Spleen (tissue), 11 donors: Measurements from ENCODE around the gene UQCC2. TPM values are rescaled to one million over a fixed set of nuclear protein-coding genes. Genes with fewer than 3 reads are reported as not detected.

ENCODE experiments used
- DNase-seq: peaks from one replicate; pipeline ENCODE4 v3.0.0-alpha.2; 2020
- H3K27ac ChIP-seq, 8 donors: fragments of 200-600 bp; sonication (generic) in 7 of 8; 1 replicate in 4 of 8; 2 replicates in 4 of 8; pipeline versions ENCODE4 v1.5.0 to v1.8.0; 2016 to 2021; ENCODE audit warnings: inconsistent platforms in 4 of 8, mild to moderate bottlenecking in 4 of 8, moderate library complexity in 1 of 8
- H3K27me3 ChIP-seq, 7 donors: fragments of 200-600 bp; sonication (generic) in 6 of 7; replicated peaks in 1 of 7; 1 replicate in 4 of 7; 2 replicates in 3 of 7; pipeline versions ENCODE4 v1.5.0 to v1.8.0; 2016 to 2021; ENCODE audit warnings: inconsistent platforms in 3 of 7, mild to moderate bottlenecking in 1 of 7
- H3K36me3 ChIP-seq, 6 donors: fragments of 200-600 bp; sonication (generic) in 5 of 6; 1 replicate in 4 of 6; 2 replicates in 2 of 6; pipeline versions ENCODE4 v1.5.0 to v1.8.0; 2016 to 2021; ENCODE audit warnings: inconsistent platforms in 2 of 6
- H3K4me1 ChIP-seq, 6 donors: fragments of 200-600 bp; sonication (generic) in 5 of 6; 1 replicate in 3 of 6; 2 replicates in 3 of 6; pipeline versions ENCODE4 v1.5.0 to v1.8.0; 2016 to 2021; ENCODE audit warnings: inconsistent platforms in 3 of 6
- H3K4me3 ChIP-seq, 8 donors: fragments of 200-600 bp; sonication (generic) in 7 of 8; 1 replicate in 4 of 8; 2 replicates in 4 of 8; pipeline versions ENCODE4 v1.5.0 to v1.8.0; 2016 to 2021; ENCODE audit warnings: inconsistent platforms in 4 of 8, mild to moderate bottlenecking in 4 of 8, moderate library complexity in 2 of 8
- H3K9me3 ChIP-seq, 8 donors: fragments of 200-600 bp; sonication (generic) in 7 of 8; 1 replicate in 4 of 8; 2 replicates in 4 of 8; pipeline versions ENCODE4 v1.5.0 to v1.8.0; 2016 to 2021; ENCODE audit warnings: inconsistent platforms in 4 of 8
- POLR2A ChIP-seq, 3 donors: fragments of 450-650 bp; IDR thresholded peaks; one replicate each; pipeline ENCODE4 v1.5.1; 2017; ENCODE audit warnings: antibody characterized with exemption in 3 of 3, mild to moderate bottlenecking in 1 of 3
- POLR2AphosphoS5 ChIP-seq, 3 donors: sonication (generic); formaldehyde crosslinking; IDR thresholded peaks; one replicate each; pipeline ENCODE4 v1.5.1; 2017; ENCODE audit warnings: antibody characterized with exemption in 3 of 3
- WGBS, 5 donors: extraction: QIAGEN DNeasy Blood & Tissue Kit in 3 of 5; methylation state at CpG; one replicate each; pipeline versions ENCODE4 v1.1.5 to v1.1.7; 2013 to 2018; 5-methylcytosine and 5-hydroxymethylcytosine counted together
- intact Hi-C: fragments of 100-400 bp; cut with DNase I; formaldehyde crosslinking; loops from one replicate; pipeline ENCODE4 v1.15.0; 2023; ENCODE audit warnings: low total_unique reads
- polyA plus RNA-seq, 3 donors: library from polyadenylated mRNA; stranded (reverse); fragments of 200-250 nt; gene quantifications; one replicate each; pipeline ENCODE4 v1.2.1, GENCODE V29; 2013
- total RNA-seq, 7 donors: library from RNA; depleted of rRNA in 3 of 7; stranded (reverse); fragments of >200 nt in 3 of 7; fragmentation: NEBNext Ultra II Directional in 4 of 7; extraction: Animal tissue kit (Norgen Biotek cat#: 25700) in 4 of 7; gene quantifications; one replicate each; pipeline versions ENCODE4 v1.1.0 to v1.2.1, GENCODE V29; 2016 to 2021
- TF ChIP-seq, protein P1 (sequence below), 11 experiments: fragments of 200-600 bp in 7 of 11; fragments of 450-650 bp in 4 of 11; sonication (generic) in 4 of 11; IDR thresholded peaks in 8 of 11; conservative IDR thresholded peaks in 3 of 11; 1 replicate in 7 of 11; 2 replicates in 4 of 11; pipeline versions ENCODE4 v1.4.0 to v1.8.0; 2016 to 2021; ENCODE audit warnings: antibody characterized with exemption in 11 of 11, inconsistent platforms in 4 of 11, mild to moderate bottlenecking in 1 of 11
- donor health status: healthy with polysubstance abuse.
- donor health status: DM: no; HTN: no; CAD: no; lungs with moderate emphysema.
- donor health status: DM: no; HTN: no; CAD: no.
- donor health status: Bipolar disorder and iron deficiency.
- donor health status: healthy.
- donor health status: DM: no; HTN: no; CAD: no.
- donor health status: DM: yes; HTN: yes; CAD: no.

UQCC2 gene
- total and polyA plus RNA-seq, 10 donors, result 8.7 to 77.0 (median 34.1) TPM

- DNase-seq, result peak; percentile 37
- intact Hi-C loops, result no loop called here
- Histone ChIP-seq H3K4me3 (no peak overlapping the region), H3K27me3 (no peaks in the 10 kb centered on the region), H3K27ac (no peak overlapping the region), H3K9me3 (no peaks in the 10 kb centered on the region), H3K36me3 (peaks cover 0 to 8% (median 0%) of the 10 kb centered on the region in 6 donors), H3K4me1 (peaks cover 10 to 36% (median 23%) of the 10 kb centered on the region in 6 donors)
- TF ChIP-seq, protein P1, sequence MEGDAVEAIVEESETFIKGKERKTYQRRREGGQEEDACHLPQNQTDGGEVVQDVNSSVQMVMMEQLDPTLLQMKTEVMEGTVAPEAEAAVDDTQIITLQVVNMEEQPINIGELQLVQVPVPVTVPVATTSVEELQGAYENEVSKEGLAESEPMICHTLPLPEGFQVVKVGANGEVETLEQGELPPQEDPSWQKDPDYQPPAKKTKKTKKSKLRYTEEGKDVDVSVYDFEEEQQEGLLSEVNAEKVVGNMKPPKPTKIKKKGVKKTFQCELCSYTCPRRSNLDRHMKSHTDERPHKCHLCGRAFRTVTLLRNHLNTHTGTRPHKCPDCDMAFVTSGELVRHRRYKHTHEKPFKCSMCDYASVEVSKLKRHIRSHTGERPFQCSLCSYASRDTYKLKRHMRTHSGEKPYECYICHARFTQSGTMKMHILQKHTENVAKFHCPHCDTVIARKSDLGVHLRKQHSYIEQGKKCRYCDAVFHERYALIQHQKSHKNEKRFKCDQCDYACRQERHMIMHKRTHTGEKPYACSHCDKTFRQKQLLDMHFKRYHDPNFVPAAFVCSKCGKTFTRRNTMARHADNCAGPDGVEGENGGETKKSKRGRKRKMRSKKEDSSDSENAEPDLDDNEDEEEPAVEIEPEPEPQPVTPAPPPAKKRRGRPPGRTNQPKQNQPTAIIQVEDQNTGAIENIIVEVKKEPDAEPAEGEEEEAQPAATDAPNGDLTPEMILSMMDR (IDR thresholded peaks at IDR 0.05 in 8 of 11, conservative IDR thresholded peaks at IDR 0.05 in 3 of 11), result no peak
- no peak for TF ChIP-seq POLR2AphosphoS5 (IDR thresholded peaks at IDR 0.05)
- TF ChIP-seq POLR2A (IDR thresholded peaks at IDR 0.05), result no peak
- WGBS, 5 donors, result 48 to 84% (median 66%) methylated on average over 7 of the region's 7 CpGs
Observed at GRCh38 chr6:33714385-33715040, 3.0 kb upstream of the UQCC2 start.

DNA sequence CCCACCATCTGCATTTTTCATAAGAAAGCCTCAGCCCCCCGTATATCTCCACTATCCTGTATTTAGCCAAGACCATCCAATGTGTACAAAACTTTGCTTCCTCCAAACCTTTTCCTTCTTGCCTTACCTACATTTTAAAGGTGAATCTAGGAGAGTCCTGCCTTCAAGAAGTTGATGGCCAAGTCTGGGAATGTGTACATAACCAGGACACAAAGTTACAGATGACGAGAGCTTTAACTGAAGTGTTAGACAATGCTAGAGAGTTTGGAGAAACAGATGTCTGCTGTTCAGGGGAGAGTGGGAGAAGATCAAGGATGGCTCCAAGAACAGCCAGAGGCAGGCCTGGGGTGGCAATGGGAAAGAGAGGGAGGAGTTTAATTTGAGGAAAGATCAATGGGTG lies 2.3 kb upstream of the UQCC2 start:
- Histone ChIP-seq H3K27me3 (no peaks in the 10 kb centered on the region), H3K4me1 (peaks cover 10 to 43% (median 24%) of the 10 kb centered on the region in 6 donors), H3K27ac (no peak overlapping the region), H3K36me3 (peaks cover 0 to 15% (median under 1%) of the 10 kb centered on the region in 6 donors), H3K9me3 (no peaks in the 10 kb centered on the region), H3K4me3 (no peak overlapping the region)
- intact Hi-C loops, result no loop called here
- TF ChIP-seq, protein P1 (IDR thresholded peaks at IDR 0.05 in 8 of 11, conservative IDR thresholded peaks at IDR 0.05 in 3 of 11), result no peak
- TF ChIP-seq POLR2AphosphoS5 (IDR thresholded peaks at IDR 0.05), result no peak
- no peak for TF ChIP-seq POLR2A (IDR thresholded peaks at IDR 0.05)
- 71 to 95% (median 89%) methylated on average over 2 of the region's 2 CpGs for WGBS, 5 donors
- DNase-seq, result no peak

GRCh38 chr6:33712914-33713313 lies 1.4 kb upstream of the UQCC2 start:
- TF ChIP-seq POLR2AphosphoS5 (IDR thresholded peaks at IDR 0.05), result no peak
- TF ChIP-seq, protein P1 (IDR thresholded peaks at IDR 0.05 in 8 of 11, conservative IDR thresholded peaks at IDR 0.05 in 3 of 11), result no peak
- no peak for TF ChIP-seq POLR2A (IDR thresholded peaks at IDR 0.05)
- WGBS, 5 donors, result 67 to 87% (median 75%) methylated on average over 3 of the region's 3 CpGs
- Histone ChIP-seq H3K27me3 (no peaks in the 10 kb centered on the region), H3K4me1 (peaks cover 10 to 44% (median 24%) of the 10 kb centered on the region in 6 donors), H3K4me3 (no peak overlapping the region), H3K36me3 (peaks cover 0 to 24% (median 4%) of the 10 kb centered on the region in 6 donors), H3K9me3 (no peaks in the 10 kb centered on the region), H3K27ac (no peak overlapping the region)
- DNase-seq, result no peak
- intact Hi-C loops, result no loop called here

DNA sequence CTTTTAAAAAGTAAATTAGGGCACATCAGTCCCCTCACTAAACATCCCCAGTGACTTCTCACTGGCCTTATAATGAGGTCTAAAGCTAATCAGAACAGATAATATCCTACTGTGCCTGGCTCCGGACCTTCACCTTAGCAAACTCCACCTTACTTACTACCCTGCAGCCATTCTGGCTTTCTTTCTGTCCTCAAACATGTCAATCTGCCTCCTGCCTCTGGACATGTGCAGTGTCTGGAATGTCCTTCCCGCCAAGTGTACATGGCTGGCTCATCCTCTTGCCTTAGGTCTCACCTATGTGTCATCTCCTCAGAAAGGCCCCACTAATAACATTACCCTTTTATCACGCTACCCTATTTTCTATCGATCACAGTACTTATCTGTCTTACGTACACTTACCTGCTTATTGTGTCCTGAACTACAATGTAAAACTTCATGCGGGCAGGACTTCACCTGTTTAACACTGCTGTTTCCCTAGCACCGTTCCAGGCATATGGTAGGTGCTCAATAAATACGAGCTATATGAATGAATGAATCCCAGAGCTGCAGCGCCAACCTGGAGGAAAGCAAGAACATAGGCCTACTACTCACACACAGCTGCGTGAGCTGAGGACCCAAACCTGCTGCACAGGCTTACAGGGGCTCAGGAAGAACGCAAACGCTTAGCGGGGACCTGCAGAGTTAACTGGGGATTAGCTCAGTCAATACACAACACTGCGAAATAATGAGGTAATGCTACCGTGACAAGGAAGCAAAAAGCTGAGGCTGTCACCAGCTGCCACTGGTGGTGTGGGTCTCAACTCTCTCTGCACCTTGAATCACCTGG lies 991 bp downstream of the UQCC2 start:
- H3K27ac ChIP-seq, result peak overlapping the region in 6 of 8 donors; percentile 94 to 97 (median 96)
- intact Hi-C loops, result no loop called here
- H3K9me3 ChIP-seq, result no peaks in the 10 kb centered on the region
- 79 to 83% (median 80%) methylated on average over 15 of the region's 15 CpGs for WGBS, 5 donors
- H3K4me1 ChIP-seq, result peaks cover 10 to 49% (median 24%) of the 10 kb centered on the region in 6 donors
- no peaks in the 10 kb centered on the region for H3K27me3 ChIP-seq
- DNase-seq, result peak; percentile 64
- peaks cover 0 to 33% (median 5%) of the 10 kb centered on the region in 6 donors for H3K36me3 ChIP-seq
- TF ChIP-seq POLR2AphosphoS5 (IDR thresholded peaks at IDR 0.05), result no peak
- TF ChIP-seq POLR2A (IDR thresholded peaks at IDR 0.05), result no peak
- TF ChIP-seq, protein P1 (IDR thresholded peaks at IDR 0.05 in 8 of 11, conservative IDR thresholded peaks at IDR 0.05 in 3 of 11), result no peak
- H3K4me3 ChIP-seq, result peak overlapping the region; percentile 76 to 96 (median 90)
